Activated CD8-positive, alpha-beta memory T cell treated with anti-CD3 and anti-CD28 coated beads, Interleukin-2, amount 50 U/mL, for 1 hour (primary cell): ENCODE measurements around the gene TLR2.
"Not testable (repeated sequence)": the region's sequence is repeated elsewhere in the genome, so short reads cannot be mapped to it uniquely, and the experiment has no call there.

ENCODE experiments used
- DNase-seq: peaks from one replicate; pipeline ENCODE4 v3.0.0-alpha.2; 2020; ENCODE audit errors: extremely low read depth

TLR2 gene

GRCh38 chr4:153655928-153656327 is 28.2 kb upstream of the TLR2 start:
- no peak for DNase-seq

GRCh38 chr4:153661215-153661822 is 22.8 kb upstream of the TLR2 start:
- DNase-seq, result no peak

DNA sequence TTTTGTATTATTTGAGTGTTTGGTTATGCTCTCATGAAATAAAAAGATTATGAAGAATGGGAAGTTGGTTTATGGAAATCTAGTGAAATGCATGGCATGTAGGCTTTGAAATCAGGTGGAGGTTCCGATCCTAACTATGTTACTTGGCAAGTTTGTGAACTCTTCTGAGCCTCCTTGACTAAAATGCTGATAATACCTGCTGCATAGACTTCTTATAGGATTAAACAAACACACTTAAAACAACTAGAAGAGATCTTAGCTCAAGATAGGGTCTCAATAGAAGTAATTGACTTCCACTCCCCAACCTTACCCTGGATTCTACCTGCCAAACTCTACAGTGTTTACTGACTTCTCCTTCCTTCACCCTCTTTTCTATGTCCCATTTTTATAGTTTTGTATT is 22.2 kb upstream of the TLR2 start:
- no peak for DNase-seq

- DNase-seq, result no peak
Observed at GRCh38 chr4:153663667-153664066, 20.4 kb upstream of the TLR2 start.

GRCh38 chr4:153666505-153666904 is 17.6 kb upstream of the TLR2 start:
- not testable (repeated sequence) for DNase-seq

GRCh38 chr4:153668647-153669046 is 15.4 kb upstream of the TLR2 start:
- no peak for DNase-seq

DNA sequence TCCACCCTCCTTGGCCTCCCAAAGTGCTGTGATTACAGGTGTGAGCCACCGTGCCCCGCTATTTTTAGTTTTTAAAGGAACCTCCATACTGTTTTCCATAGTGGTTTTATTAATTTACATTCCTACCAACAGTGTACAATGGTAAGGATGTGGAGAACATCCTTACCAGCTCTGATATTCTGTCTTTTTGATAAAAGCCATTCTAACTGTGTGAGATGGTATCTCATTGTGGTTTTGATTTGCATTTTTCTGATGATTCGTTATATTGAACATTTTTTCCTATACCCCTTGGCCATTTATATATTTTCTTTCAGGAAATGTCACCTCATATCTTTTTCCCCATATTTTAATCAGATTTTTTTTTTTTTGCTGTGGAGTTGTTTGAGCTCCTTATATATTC is 14.2 kb upstream of the TLR2 start:
- DNase-seq, result no peak

DNA sequence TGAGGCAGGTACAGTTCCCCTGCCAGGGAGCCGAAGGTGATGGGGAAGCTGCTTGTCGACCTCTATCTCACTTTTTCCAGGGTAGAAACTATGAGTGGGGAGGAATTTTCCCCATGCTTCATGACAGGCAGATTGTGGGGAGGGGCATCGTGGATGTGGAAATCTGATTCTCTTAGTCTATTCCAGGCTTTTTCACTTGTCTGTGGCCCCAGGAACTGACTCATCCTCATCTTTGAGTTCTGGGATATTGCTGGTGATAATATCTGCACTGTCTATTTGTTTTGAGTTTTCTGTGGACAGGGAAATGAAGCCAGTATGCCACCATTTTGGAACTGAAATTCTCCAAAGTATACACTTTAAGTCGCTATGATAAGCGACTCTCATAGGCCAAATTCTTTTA is 7.6 kb upstream of the TLR2 start:
- DNase-seq, result no peak

GRCh38 chr4:153676984-153677383 is 7.1 kb upstream of the TLR2 start:
- no peak for DNase-seq

DNA sequence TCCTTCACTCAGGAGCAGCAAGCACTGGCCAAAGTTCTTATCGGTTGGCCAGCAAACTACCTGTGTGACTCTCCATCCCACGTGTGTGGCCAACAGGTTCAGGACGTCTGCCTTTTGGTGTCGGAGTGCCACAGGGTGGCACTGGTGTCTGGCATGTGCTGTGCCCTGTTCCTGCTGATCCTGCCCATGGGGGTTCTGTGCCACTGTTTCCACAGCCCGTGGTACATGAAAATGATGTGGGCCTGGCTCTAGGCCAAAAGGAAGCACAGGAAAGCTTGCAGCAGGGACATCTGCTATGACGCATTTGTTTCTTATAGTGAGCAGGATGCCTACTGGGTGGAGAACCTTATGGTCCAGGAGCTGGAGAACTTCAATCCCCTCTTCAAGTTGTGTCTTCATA is 4.6 kb upstream of the TLR2 start:
- no peak for DNase-seq

- DNase-seq, result no peak
Observed at GRCh38 chr4:153683763-153684181, 308 bp upstream of the TLR2 start.

DNA sequence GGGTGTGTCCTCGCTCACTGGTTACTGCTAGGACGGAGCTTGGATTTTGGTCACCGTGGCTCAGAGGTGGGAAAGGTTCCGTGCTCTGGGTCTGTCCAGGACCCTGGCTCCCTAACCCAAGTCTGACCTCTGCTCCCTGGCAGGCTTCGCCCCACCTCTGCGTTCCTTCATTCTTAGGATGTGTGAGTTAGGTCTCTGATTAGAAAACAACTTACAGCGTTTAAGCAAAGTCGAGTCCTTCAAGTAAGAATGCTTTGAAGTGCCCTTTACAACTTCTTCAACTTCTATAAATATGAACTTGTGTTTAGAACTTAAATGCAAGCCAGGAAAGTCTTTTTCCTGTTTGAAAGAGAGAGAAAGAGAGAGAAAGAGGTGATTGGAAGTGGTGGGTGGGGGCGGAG is 891 bp downstream of the TLR2 start:
- DNase-seq, result no peak

GRCh38 chr4:153704522-153704921 is 20.4 kb downstream of the TLR2 start:
- DNase-seq, result no peak

GRCh38 chr4:153705743-153706468 is 21.8 kb downstream of the TLR2 start:
- DNase-seq, result no peak

DNA sequence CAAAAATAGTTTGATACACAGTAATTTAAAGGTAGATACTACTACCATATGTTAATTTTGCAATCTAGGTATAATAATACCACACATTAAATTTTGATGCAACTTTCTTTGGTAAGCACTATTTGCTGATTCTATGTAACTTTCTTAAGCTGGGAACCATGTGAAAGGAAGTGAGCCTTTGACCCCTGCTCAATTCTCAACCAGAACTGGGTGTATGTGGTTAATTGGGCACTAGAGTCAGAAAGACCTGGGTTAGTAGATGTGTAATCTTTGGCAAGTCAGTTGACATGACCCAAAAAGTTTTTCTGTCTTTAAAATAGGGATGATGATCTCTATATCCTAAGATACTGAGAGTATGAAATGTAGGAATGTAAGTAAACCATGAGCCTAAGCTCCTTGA is 22.4 kb downstream of the TLR2 start:
- DNase-seq, result no peak

- no peak for DNase-seq
Observed at GRCh38 chr4:153710681-153711080, 26.6 kb downstream of the TLR2 start.

DNA sequence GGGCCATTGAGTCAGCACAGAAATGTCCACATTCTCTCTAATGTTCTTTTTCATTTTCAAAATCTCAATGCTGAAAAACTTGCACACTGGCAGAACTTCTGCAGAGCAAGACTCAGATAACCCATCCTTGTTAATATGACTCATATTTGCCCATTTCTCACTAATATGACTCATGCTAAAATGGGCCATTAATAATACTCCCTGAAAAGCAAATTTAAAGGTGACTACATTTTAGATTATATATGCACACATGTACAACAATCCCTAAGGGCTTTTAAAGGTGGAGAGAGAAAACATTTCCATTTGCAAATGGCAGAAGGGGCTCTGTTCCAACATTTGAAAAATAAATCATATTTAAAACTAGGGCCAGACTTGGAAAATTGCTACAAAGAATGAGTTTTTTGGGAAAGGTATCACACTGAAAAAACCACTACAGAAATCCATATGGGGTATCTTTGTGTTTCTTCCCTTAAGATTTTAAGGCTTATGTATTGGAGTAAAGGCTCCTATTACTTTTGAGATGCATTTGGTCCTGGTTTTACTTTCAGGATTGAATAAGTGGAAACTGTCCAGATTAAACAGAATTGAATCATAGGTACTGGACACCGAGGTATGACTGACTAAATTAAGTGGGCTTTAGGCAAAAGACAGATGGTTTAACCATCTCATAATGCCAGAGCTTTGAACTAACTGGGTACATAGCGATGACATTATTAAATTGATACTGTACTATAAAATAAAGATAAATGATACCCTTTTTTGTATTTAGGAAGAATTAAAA is 30.0 kb downstream of the TLR2 start:
- no peak for DNase-seq

GRCh38 chr4:153722036-153722435 is 38.0 kb downstream of the TLR2 start:
- no peak for DNase-seq

DNA sequence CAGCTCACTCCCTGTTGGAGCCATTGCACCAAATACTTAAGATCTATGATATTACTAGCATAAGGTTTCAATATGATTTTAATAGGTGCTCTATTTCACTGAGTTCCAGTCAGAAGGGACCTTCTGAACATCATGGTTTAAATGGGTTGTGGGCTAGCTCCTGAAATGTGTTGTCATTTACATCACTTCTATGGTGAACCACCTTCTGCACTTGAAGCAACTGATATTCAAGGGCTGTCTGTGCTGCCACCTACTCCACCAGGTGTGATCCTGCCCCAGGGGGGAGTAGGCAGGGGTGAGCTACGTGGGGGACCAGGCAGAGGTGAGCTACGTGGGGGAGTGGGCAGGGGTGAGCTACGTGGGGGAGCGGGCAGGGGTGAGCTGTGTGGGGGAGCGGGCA is 40.5 kb downstream of the TLR2 start:
- no peak for DNase-seq

DNA sequence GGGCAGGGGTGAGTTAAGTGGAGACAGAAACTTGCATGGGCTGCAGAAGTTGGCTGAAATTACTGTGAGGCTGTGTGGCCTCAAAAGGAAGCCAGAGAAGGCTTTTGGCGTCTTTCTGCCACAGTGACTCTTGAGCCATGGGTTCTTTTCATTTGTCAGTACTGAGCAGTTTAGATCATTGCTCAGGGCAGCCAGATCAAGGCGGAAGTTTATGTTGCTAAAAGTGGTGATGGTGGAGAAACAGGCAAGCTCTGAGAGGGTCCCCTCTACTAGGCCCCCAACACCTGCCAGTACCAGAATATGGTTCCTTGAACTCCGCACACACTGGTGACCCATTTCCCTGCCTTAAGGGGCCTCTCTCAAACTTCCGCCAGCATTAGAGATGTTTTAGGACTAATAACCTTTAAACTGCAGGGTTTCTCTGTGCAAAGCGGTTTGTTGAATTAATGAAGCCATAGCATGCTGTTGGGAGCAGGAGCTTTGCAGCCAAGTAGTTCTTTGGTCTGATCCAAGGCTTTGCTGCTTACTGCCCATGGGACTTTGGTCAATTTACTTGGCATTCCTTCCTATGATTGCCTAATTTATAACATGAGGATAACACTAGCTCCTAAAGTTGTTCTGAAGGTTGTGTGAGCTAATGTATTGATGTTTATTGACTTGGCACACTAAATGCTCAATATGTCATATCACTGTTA is 41.2 kb downstream of the TLR2 start:
- no peak for DNase-seq

DNA sequence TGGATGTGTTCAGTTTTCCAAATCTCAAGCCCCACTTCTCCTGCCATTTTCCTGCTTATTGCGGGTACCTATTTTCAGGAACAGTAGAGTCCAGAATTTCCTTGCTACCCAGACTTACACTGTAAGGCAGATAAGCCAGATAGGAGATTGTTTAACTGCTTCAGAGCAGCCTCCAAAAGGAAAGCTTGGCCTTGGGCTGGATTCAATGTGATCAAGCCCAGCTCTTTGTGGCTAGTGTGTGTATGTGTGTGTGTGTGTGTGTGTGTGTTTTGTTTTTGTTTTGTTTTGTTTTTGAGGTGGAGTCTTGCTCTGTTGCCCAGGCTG is 41.7 kb downstream of the TLR2 start:
- no peak for DNase-seq

DNA sequence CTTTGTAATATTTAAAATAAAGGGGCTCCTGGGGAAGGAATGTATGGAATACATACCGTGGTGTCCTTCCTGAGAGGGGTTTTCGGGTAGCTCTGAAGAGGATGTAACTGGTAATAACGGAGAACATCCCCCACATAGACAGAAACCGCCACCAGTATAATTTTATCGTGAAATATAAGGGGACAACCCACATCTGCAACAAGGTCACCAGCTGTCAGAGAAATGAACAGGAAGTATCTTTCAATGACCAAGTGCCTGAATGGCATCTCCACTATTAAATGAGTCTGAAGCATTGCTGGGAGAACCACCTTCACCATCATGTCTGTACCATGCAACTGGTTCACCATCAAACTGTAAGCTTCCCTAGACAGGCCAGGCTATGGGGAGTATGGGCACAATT is 44.1 kb downstream of the TLR2 start:
- DNase-seq, result no peak

GRCh38 chr4:153728660-153729059 is 44.6 kb downstream of the TLR2 start:
- DNase-seq, result no peak
